Activated CD4-positive, CD25-positive, alpha-beta regulatory T cell treated with anti-CD3 and anti-CD28 coated beads, Interleukin-2, amount 50 U/mL, for 72 hours (primary cell): ENCODE results near the gene MARCHF6.
"Not testable (repeated sequence)": the region's sequence is repeated elsewhere in the genome, so short reads cannot be mapped to it uniquely, and the experiment has no call there.

ENCODE experiments used
- DNase-seq: peaks from one replicate; pipeline ENCODE4 v3.0.0; 2021

The MARCHF6 gene

GRCh38 chr5:10324518-10325370 is 28.8 kb upstream of the MARCHF6 start:
- DNase-seq: no peak

GRCh38 chr5:10328323-10328722 is 25.2 kb upstream of the MARCHF6 start:
- no peak for DNase-seq

- DNase-seq: no peak
Measured at GRCh38 chr5:10329446-10329819, 24.1 kb upstream of the MARCHF6 start.

- DNase-seq: no peak
Measured at GRCh38 chr5:10329820-10330481, 23.5 kb upstream of the MARCHF6 start.

- no peak for DNase-seq
Measured at GRCh38 chr5:10330511-10331230, 22.8 kb upstream of the MARCHF6 start.

- no peak for DNase-seq
Measured at GRCh38 chr5:10331341-10331796, 22.1 kb upstream of the MARCHF6 start.

- DNase-seq: no peak
Measured at GRCh38 chr5:10332301-10332700, 21.2 kb upstream of the MARCHF6 start.

- no peak for DNase-seq
Measured at GRCh38 chr5:10333154-10334006, 20.1 kb upstream of the MARCHF6 start.

- DNase-seq: no peak
Measured at GRCh38 chr5:10334831-10335230, 18.7 kb upstream of the MARCHF6 start.

GRCh38 chr5:10335711-10336470 is 17.6 kb upstream of the MARCHF6 start:
- no peak for DNase-seq

- DNase-seq: no peak
Measured at GRCh38 chr5:10337107-10337506, 16.4 kb upstream of the MARCHF6 start.

GRCh38 chr5:10337986-10338385 is 15.5 kb upstream of the MARCHF6 start:
- no peak for DNase-seq

- no peak for DNase-seq
Measured at GRCh38 chr5:10338686-10339057, 14.8 kb upstream of the MARCHF6 start.

- DNase-seq: no peak
Measured at GRCh38 chr5:10339058-10339811, 14.3 kb upstream of the MARCHF6 start.

- DNase-seq: no peak
Measured at GRCh38 chr5:10339958-10340357, 13.5 kb upstream of the MARCHF6 start.

- no peak for DNase-seq
Measured at GRCh38 chr5:10343486-10343885, 10.0 kb upstream of the MARCHF6 start.

- DNase-seq: not testable (repeated sequence)
Measured at GRCh38 chr5:10344461-10345106, 8.9 kb upstream of the MARCHF6 start.

GRCh38 chr5:10348258-10348657 is 5.2 kb upstream of the MARCHF6 start:
- DNase-seq: no peak

GRCh38 chr5:10351199-10351905 is 2.1 kb upstream of the MARCHF6 start:
- DNase-seq: no peak

- no peak for DNase-seq
Measured at GRCh38 chr5:10351919-10352318, 1.6 kb upstream of the MARCHF6 start.
